ENCODE data around the gene BCL6.

BCL6 gene

DNA sequence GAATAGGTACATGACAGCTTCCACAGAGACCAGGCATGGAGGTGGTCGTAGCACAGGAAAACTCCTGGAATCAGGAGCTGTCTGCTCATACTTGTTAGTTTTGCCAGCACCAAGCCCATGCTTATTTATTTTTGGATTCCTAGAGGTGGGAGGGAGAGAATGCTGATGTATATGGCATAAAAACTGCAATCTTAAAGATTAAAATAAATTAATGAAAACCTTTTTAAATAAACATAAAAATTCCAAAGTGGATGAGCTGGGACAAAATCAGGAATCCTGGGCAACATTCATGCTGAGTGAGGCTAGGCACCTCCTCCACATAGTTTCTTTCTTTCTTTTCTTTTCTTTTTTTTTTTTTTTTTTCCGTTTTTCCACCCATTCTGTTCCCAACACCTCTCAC is 14.3 kb upstream of the BCL6 start:
- no peak for DNase-seq

DNA sequence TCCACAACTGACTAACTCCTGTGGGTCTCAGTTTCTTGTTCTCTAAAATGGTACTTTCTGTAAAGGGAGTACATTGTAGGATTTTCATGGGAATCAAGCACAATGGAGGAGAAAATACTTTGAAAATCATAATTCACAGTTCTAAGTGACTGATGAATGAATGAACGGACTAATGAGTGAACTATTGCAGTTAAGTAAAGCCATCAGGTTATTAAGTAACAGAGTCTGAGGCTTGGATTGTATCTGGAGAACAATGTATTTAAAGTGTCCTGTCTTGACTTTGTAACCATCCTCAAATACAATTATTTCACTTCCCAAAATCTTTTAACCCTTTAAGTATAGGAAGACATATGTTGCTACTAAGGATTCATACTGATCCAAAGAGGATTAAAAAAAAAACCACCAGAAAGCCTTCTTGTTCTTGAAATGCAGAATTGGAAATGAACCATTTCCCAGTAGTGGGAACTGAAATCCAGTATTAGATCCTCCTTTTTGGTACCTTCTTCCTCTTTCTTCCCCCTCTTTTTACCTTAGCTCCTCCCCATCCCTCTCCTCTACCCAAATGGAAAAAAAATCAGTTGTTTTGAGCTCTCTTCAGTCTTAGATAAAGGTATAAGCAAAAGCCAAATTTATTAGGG is 13.2 kb upstream of the BCL6 start:
- DNase-seq = no peak

DNA sequence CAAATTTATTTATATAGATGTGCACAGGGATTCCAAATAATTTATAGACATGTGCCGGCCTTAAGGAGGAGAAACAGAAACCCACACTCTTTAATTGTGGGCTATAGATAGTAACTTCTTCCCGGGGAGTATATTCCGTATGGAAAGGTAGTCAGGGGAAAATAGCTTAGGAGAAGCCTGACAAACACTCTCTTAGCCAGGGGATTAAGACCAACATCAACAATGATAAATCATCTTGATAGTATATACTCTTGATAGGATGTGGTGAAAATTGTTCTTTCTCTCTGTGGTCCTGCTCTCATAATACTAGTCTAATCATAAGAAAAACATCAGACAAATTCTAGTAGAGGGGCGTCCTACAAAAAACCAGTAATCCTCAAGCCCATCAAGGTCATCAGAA is 8.2 kb upstream of the BCL6 start:
- no peak for DNase-seq

DNA sequence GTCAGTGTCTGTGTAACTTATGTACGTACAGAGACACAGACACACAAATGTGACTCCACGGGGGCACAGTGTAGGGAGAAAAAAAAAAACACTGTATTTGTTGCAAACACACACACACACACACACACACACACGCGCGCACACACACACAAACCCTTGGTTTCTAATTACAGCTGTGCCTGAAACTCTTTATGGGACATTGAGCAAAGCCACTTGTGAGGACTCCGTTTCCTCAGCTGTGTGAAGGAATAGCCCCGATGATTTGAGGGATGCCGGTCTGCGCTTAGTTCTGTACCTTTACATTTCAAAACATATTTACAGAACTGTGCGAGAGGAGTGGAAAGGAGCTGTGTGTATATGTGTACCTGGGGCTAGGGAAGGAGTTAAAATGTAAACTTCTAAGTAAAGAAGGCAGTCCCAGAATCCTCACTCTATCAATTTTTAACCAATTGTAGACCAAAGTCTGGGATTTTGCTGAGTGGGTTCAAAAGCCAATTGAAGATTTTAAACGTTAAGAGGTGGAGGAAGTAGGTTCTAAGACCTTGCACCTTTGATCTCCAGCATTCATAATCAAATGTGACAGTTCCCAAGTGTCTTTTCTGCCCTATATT is 5.3 kb upstream of the BCL6 start:
- no peak for DNase-seq

DNA sequence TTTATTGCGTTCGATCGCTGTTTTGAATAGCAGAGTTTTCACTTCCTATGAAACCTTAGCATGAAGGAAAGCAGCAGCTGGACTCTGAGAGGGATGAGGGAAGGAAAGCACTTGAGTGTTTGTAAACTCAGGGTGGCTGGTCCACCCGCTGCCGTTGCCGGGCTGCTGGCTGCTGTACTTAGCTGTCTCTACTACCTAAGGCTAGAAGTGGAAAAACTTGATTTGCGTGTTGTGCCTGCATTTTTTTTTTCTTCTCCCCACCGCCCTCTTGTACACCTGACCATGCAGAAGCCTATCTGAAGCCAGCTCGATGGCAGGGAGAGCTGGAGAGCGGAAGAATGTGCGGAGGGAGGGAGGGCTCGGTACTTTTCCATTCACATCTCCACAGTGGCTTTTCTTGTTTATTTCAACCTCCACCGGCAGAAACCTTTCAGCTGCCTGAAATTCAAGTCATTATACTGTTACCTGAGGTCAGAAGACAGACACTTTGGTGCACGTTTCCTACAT is 4.8 kb upstream of the BCL6 start:
- DNase-seq = no peak

DNA sequence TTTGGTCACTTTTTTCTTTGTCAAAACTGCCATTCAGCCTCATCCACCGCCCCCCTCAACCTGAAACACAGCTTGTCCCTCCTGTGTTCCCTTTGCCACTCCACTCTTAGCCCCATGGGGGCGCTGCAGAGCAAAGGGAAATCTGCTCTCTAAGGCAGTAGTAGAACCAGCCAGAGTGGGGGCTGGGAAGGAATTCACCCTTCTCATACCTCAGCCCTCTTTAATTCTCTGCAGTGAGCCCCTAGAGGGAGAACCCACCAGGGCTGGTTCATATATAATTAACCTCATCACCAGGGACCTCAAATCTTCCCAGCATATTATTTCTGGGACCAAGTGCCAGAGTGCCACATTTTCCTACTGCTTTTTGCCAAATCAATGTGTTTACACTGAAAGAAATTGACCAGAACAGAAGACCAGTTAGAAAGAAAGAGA is 2.8 kb upstream of the BCL6 start:
- DNase-seq = peak; percentile 83 to 94

DNA sequence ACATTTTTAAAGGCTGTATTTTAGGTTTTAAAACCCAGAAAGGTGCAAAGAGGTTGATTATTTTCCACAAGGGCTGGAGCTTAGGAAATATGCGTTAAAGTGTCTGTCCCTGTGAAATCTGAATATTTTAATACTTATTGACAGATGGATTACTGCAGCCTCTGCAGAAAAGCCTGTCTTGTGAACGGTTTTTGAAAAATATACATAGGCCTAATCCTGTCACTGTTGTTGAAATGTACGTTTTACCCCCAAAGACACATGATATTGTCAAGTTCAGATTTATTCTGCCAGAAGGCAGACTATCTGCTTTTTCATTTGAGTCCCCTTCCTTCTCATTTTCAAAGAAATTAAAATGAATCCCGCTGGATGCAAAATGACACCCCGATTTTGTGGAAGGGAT is 2.2 kb upstream of the BCL6 start:
- no peak for DNase-seq

DNA sequence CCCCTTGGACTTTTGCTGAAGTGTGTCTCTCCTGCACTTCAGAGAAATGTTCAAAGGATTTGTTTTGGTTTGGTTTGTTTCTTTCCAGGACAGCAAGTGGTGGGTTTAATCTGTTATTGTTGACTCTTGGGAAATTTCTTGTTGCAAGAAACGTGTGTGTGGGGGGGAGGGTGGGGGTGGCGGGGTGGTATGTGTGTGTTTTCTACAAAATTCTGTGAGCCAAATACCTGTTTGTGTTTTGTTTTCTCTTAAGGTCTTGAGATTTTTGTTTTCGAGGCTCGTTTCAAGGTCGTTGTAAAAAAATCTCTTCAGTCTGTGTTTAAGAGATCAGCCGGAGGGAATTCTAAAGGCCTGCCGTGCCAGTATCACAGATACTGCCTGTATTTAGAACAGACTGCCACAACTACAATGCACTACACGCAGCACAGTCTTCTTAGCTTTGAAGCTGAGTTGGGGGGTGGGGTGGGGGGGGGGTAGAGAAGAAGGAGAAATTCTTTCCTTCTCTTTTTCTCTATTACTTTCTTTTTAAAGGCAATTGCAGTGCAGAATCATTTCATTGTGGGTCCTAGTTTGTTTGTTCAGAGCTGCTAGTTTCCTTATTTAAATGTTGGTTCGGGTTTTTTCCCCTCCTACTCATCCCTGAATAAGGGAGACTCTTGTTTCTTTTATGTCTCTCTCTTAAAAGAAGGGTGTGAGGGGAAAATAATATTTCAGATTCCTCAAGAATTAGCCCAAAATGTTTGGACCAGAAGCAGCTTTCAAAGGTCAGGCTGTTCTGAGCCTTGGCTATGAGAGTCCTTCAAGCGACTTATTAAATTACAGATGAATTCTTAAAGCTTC is 1.4 kb upstream of the BCL6 start:
- DNase-seq = no peak

DNA sequence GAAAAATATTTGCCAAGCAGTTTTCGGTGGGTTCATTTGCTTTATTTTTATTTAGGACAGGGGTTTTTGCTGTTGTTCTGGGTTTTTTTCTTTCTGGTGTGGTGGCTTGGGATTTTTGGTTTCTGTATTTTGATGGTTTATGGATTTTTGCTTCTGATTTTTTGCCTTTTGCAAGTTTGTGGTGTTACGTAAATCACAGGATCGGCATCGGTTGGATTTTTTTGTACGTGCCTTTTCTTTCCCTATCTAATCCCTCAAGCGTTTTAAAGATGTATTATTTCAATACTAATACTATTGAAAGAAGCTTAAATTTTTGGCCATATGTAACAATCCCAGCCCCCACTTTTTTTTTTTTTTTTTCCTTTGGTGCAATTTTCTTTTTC is 782 bp upstream of the BCL6 start:
- DNase-seq = no peak

DNA sequence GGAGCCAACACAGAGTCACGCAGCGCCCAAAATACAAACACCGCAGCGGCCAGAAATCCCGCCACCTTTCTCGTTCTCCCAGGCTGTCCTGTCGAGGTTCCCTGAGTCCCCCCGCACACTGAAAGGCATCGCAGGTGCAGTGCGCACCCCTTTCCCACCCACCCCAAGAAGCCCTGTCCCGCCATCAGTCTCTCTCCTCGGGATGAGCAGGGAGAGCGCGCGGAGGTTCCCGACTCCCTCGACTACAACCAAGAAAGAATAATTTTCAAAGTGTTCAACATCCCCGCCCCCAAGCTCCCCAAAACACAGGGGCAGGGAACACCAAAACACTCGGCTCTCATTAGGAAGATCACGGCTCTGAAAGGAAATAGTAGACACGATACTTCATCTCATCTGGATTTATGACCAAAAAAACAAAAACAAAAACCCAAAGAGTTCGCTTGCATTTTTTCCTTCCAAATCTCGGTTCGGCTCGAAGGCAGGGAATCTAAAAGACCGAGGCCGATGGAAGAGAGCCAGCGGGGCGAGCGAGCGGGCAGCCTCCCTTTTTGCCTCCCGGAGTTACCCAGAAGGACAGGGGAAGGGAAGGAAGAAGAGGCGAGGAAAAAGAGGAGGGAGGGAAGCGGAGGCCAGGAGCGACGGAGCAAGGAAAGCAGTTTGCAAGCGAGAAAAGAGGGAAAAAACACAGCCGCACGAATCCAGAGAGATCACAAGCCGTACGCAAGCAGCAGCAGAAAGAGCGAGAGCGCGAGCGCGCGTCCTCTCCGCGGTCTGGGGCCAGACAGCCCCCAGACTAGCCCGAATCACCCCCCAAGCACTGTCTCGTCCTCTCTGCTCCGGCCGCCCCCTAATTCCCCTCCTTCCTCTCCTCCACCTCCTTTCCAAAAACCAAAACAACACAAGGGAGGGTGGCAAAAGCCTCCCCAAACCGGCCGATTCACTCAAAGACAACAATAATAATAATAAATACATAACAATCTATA is 808 bp downstream of the BCL6 start:
- DNase-seq = peak; percentile 46 to 54

DNA sequence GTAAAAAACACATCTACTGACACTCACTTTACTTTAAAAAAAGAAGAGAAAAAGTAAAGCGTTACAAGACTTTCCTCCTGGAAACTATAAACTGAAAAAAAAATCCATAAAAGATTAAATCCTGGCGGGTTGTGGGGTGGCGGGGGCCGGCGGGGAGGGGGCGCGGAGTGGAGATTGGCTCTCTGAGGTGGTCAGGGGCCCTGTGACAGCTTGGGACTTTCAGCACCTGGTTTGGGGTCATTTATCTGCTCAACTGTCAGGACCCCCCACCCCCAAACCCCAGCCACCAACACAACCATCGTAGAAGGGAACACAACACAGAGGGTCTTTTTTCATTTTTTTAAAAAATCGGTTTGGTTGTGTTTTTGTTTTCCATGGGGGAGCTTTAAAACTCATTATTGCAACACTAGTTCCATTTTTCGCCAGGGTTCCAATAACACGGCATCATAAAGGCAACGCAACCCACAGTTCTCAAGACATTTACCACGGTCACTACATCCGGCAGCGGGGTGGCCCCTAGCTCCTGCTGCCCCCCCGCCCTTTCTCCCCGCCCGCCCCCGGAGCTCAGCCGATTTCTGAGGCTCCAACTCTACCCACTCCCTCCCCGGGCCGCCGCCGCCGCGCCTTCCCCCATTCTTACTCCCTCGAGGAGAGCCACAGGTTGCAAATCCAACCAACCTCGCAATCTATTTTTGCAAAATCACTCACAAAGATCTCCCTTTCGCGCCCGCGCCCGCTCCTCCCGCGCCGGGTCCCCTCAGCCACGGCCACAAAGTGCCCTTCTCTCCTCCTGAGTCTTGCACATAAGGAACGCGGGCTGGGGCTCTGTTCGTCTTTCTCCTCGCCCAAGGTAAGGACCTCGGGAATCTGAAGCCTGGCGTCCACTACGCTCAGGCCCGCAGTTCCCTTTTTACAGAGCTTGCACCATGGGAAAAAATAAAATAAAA is 1.8 kb downstream of the BCL6 start:
- DNase-seq = peak; percentile 57 to 66

DNA sequence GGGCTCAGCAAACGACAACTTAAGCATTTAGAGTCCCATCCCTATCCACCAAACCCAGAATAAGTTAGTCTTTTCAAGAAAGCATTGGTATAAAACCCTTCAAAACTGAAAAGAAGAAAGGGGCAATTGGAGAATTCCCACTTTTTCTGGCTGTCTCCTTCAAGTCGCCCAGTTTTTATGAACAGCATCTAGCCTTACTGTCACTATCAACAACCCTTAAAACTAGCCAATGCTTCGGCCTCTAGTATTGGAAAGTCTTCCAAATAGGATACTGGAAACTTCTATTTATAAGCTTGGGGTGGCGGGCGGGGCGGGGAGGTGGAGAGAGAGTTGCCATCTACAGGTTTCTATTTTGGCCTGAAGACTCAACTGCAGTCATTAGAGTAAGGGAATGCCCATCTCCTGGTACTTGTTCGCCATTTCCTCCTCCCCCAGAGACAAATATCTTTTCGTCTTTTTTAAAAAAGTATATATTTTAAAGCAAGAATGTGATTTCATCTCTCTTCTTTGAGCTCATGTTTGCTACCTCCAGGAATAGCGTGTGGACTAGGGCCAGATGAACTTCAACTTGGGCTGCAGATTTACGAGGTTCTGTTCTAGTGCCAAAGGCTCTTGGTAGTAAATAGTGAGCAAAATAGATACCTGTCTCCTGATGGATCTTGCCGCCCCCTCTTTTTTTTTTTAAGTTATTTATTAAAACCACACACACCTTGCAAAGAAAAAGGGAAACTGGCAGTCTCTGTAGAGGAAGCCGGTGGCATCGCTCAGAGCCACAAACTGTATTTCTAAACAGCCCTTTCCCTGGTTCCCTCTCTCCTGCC is 2.7 kb downstream of the BCL6 start:
- DNase-seq = peak; percentile 19 to 31

DNA sequence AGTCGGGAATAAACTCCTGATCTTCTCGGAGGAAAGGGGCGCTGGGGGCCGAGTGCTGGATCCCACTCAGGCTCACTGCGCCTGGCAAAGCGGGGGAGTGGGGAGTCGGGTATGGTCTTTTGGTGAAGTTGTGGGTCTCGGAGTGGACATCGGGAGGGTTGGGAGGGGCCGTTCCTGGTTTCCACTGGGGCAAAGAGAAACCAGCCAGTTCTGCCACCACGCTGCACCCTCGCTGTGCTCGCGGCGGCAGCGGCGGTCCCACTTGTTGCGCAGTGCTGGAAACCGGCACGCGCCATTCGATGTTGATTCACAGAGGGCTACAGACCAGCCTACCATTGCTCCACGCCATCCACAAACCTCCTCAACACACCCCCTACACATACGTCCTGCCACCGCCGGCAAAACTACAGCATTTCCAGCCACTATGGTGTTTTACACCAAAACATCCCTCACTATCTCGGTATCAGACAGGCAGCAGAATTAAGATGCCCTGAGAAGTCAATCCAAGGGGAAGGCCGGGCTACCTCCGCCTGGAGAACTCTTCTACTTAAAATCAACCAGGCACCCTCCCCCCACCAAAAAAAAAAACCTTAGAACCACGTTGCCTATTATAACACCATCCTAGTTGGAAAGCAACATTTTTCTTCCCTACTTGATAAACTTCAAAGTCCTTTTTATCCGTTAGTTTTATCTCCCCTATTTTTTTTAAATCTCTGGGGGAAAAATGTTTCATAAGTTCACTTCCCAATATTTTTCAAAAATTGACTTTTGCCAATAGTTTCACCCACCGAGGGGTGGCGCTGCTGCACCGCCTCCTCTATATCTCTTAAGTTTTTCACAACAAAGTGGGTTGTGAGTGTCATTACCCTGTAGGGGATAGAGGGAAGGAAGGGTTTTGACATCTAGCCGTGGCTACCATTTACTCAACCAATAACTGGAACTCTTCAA is 3.6 kb downstream of the BCL6 start:
- peak; percentile 72 to 76 for DNase-seq

DNA sequence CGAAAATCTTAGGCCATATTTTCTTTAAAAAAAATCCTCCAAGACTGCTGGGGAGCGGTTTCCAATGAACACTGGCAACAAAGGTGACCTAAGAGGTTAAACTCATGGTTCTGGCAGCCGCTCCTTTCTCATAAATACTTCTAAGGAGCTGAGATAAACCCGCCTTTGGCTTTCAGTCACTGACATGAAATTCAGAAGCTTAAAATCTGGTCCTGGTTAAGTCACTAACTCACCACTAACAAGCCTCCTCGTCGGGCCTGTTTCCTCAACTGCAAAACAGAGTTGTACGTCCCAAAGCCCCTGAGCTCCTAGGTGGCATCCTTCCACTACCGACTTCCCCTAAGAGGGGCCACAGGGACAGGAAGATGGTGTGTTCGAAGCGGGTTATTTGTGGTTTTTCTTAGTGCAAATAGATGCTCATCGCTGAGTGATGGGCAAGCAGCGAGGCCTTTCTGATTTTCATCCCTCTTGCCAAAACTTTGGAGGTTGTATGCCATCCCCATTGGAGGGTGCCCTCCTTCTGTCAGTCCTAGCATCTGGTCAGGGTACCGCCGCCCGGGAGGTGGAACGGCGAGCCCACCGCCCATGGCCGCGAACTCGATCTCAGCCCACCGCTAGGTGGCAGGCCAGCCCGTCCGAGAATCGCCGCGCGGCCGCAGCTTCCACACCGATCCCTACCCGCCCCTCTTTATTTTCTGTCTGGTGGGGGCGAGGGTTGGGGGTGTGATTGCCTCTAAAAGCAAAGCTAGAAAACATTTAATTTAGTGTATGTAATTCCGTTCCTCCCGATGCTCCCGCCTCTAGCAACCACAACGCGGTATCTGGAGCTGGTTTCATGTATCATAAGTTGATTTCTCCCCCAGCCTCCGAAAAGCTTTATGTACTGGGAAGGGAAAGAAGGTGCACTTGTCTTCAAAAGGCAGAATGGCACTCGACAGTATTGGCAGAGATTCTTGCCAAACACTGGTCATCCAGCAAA is 4.6 kb downstream of the BCL6 start:
- peak; percentile 71 to 73 for DNase-seq

DNA sequence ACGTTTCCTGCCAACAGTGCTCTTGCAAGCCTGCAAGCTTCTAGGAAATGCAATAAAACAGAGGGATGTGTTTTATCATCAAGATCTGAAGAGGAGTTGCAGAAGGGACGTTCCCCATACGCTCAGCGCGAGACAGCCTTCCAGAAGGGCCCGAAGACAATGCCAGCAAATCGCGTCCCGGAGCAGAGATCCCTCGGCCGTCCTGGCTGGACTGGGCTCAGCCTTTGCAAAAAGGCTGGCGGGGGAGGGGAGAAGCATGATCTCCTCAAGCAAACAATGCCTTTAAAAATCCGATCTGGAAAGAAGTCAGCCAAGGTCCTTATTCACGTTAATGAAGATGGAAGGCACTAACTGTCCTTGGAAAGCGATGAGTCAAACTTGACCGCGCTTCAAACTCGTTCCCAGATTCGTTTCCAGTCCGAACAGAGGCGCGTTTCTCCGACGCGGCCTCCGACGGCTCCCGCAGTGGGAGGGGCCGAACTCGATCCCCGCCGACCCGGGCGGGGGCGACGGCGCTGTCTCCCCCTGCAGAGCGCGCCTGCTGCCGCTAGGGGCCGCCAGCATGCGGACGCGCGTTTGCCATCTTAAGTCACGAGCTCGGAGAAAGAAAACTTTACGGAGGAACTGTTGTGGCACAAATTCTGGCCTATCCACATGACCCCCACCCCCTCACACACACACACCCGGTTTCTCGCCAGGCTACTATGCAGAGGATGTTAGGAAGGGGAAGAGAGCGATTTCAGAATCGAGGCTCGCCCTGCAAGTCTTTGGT is 5.5 kb downstream of the BCL6 start:
- peak; percentile 74 to 80 for DNase-seq

DNA sequence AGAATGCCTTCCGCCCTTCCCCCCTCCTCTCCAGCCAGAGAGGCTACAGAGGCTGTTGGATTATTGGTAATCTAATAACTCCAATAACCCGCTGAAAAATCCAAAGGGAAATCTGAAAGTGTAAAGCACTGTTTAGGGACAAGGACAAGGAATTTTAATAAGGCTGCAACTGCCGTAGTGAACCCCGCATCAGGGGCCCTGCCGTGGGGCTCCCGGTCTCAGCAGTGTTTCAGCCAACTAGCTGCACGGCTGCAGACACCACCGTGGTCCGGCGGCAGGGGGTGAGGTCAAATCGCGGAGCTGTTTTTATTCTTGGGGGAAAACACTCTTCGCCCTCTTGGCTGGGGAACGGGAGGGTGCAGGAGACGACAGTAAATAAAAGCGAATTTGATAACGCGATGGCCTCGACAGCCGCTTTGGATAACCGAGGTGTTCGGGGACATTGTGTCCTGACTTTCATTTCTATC is 6.1 kb downstream of the BCL6 start:
- peak; percentile 27 to 36 for DNase-seq
